Activated CD4-positive, alpha-beta T cell treated with anti-CD3 and anti-CD28 coated beads for 4 hours (primary cell): ENCODE results near the gene GYG2.

ENCODE experiments used
- DNase-seq, 2 donors: peaks; one replicate each; pipeline ENCODE4 v3.0.0-alpha.2; 2020

GYG2 gene

DNA sequence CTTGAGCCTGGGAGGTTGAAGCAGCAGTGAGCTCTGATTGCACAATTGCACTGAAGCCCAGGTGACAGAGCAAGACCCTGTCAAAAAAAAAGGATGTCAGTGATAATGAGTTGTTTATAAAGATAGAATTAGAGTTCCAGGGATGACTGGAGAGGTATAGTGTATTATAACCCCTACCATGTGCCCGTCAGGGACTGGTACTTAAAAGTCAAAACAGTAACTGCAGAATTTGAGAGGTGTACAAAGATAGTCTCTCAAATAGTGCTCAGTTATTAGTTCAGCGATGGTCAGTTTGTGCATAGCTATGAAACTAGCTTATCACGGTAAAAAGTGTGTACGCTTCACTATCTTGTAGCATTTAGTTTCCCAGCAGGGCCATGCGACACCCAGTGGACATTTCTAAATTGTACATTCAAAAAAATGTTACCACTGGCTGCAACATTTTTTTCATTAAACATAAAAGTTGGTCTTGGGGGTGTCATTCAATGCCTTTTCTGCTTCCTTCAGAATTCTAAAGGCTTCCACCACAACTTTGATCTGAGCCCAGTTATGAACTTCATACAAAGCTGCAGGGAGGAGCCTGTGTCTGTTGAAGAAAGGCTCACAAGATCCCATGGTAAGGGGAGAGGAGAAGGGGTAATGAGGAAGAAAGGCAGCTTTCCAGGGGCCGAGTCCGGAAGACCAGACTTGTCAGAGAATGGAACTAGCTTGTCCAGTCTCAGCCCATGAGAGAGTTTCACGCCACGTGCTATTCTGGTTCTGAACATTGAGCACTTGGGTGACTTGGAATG lies 9.2 kb upstream of the GYG2 start:
- no peak for DNase-seq

DNA sequence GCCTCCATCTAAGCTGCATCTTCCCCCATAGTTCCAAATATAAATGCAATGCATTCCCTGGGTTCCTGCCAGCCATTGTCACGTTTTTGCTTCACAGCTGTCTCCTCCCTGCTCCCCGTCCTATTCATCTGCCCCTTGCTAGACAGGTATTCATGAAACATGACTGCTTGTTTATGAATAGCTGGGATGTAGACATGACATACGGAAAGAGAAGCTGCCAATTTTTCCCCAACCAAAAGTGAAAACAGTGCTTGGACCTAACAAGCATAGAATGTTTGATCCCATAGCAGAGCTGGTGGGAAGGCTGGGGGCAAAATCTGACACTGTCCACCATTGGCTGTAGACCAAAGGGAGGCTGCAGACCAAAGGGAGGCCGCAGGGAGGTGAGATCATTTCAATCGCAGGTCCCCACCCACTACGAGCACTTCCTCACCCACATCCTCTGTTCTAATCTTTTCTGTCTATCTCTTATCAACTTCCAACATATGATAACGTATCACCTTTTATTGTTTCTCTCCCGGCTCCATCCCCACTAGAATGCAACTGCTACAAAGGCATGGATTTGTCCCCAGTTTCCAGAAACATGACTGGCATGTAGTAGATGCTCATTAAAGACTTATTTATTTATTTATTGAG lies 8.5 kb upstream of the GYG2 start:
- DNase-seq = no peak

DNA sequence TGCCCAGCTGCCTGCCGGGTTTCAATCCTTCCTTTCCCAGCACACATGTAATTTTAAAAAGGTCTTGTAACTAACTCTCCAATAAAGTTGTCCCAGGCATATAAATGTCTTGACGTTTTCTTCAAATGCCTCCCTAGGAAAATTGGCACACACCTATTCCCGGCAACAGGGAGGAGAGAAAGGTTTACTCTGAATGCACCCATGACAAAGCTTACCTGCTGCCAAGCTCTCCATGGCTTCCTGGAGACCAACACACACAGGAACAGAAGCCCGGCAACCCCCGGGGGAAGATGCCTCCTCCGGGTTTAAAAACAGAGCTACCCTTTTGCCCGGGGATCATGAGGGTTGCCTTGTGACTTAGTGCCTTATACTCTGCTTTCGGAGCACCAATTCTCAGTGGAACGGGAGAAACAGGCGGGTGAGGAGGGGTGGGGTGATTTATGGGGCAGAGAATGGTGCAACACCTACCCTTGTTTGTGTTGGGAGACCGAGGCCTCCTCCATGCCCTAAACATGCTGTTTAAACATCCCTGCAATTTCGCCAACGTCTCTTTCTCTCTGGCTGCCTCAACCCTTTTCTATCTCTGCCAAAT lies 4.8 kb upstream of the GYG2 start:
- DNase-seq = no peak

DNA sequence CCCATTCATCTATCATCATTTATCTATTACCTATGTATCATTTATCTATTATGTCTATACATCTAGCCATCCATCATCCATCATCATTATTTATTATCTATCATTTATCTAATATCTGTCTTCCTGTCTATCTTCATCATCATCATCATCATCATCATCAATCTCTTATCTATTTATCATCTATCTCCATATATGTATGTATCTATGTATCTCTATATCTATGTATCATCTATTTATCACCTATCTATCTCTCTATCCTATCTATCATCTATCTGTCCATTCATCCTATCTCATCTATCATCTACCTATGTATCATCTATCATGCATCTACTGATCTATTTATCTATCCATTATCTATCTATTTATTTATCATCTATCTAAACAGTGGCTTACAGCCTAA lies 3.8 kb upstream of the GYG2 start:
- no peak for DNase-seq

DNA sequence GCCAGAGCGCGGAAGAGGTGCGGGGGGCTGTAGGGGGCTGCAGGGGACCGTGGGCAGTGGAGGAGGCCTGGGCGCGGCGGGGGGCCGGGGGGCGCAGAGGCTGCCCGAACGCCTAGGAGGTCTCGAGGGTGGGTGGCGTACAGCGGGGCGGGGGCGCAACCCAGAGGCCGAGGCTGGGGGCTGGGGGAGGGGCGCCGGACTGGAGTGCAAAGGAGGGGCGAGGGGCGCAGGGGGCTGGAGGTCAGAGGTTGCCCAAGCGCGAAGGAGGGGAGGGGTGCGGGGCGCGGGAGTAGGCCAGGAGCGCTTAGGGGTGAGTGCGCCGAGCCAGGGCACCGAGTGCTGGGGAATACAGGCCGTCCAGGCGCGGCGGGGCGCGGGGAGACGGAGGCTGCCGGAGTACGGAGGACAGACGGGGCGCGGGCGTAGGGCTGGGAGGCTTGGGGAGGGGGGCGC lies 255 bp downstream of the GYG2 start:
- no peak for DNase-seq

DNA sequence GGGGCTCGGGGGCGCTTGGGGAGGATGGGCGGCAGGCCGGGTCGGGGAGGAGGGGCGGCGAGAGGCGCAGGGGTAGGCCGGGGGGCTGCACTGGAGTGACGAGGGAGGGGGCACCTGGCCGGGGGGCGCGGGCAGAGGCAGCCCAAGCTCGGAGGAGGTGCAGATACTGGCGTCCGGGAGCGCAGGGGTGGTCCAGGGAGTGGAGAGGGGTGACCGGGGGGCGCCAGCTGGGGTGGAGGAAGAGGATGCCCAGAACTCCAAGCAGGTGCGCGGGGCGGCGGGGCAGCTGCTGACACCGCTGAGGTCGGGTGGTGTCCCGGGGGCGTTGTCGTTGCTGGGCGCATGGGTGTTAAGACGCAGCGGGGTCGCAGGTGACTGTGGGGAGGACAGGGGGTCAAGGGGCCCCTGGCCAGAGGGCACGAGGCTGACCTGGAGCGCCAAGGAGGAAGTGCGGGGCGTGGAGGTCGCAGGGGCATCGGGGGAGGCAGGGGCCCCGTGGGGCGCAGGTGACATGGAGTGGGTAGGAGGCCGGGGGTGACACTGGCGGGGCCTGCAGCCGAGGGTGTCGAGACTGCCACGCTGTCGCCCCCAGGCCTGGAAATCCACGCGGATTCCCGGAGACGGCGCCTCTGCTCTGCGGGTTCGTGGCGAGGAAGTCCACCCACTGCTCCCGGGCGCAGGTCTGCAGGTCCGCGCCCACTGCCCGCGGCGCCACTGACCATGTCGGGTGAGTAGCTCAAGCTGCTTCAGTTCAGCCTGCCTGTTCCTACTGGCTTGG lies 928 bp downstream of the GYG2 start:
- no peak for DNase-seq

DNA sequence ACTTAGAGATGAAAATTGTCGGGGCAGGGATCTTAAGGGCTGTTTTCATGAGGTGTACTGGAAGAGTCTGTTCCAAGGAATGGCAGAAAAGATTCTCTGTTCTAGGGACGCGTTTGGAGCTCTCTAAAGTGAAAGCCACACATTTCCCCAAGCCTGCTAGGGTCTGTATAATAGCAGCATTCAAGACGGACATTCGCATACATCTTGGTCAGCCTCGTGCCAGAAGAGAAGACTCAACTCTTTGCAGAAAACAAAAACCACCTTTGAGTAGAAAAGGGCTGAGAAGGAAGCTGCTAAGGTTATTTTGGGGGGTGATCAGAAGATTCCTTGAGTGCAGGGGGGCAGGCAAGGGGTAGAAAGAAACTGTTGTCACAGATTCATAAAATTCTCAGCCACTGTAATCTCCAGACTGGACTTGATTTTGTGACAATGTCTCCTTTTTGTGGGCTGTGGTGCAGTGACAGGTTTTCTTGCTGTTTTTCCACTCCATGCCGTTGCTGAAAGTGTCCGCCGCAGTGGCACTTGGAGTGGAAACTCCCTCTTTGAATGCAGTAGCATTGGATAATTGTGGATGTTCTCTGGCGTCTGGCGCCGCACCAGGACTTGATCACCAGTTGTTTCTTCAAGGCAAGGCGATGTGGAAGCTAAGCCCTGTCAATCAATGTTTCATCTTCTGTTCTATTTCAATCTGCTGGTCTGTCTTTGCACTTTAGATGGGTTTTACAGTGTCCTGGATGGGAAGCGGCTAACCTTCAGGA lies 2.9 kb downstream of the GYG2 start:
- no peak for DNase-seq

DNA sequence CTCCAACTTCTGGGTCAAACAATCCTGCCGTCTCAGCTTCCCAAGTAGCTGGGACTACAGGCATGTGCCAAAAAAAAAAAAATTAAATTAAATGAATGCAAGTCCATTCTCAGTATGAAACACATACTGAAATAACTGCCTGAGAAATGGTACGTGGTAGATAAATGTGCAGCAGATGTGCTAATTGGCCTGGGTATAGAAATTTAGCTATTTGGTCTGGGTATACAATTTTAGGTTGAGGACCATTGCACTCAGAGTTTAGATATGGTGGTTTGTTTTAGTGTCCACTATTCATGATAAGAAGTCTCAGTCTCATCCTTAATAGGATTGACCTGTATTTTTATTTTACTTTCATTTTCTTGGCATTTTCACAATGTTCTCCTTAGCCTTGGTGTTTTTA lies 9.2 kb downstream of the GYG2 start:
- no peak for DNase-seq

DNA sequence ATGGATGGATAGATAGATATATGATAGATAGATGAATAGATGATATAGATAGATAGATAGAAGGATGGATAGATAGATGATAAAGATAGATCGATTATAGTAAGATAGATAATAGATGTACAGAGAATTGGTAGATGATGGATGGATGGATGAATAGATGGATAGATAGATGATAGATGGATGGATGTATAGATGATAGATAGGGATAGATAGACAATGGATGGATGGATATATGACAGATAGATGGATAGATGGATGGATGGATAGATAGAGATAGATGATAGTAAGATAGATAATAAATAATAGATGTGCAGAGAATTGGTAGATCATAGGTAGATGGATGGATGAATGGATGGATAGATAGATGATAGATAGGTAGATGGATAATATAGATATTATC lies 12.2 kb downstream of the GYG2 start:
- no peak for DNase-seq

DNA sequence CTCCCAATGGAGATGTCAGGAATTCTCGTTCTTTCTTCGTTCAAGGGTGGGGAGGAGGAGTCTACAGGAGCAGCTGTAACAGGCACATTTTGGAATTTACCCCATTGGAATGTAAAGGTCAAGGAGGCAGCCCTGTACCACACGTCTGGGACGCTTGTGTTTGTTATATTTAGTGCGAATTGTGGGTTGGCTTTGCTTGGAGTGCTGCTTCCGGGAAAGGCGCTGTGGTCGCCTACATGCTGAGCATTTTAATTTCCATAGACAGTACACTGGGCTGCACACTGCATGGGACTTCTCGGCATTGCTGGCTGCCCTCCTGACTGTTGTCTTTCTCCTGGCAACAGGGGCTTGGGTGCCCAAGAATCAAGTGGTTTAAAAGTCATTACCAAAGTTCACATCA lies 12.8 kb downstream of the GYG2 start:
- DNase-seq = no peak

DNA sequence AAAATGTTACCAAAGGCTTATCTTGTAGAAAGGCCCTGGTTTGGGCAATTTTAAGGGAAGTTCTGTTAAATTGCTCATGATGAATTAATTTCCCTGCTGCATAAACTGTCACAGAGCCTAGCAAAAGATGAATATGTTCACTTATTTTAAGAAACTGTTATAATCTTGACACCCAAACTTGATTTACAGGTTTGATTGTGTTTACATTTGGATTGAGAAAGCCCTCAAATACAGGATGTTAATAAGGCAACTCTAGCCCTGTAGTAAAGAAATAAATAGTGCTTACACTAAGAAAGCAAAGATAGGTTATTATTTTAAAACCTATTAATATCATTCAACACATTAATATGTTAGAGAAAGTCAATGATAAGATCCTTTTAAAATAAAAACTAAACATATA lies 18.3 kb downstream of the GYG2 start:
- DNase-seq = no peak

DNA sequence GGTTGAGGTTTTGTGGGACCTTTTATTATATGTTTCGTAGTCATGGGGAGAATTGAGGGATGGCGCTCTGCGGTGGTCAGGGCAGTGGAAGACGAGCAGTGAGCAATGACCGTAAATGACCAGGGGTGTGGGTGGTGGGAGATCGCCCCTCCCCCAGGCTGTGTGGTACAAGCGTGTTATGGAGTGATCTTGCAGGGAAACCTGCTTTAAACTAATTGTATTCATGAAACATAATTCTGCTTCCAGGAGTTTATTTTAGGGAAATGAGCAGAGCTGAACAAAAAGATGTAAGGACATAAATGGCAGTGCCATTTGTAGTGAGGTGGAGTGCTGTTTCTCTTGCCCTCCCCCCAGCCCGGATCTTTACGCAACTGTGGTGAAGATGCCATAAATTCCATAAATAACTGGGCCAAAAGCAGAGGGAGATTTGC lies 20.2 kb downstream of the GYG2 start:
- DNase-seq = no peak

DNA sequence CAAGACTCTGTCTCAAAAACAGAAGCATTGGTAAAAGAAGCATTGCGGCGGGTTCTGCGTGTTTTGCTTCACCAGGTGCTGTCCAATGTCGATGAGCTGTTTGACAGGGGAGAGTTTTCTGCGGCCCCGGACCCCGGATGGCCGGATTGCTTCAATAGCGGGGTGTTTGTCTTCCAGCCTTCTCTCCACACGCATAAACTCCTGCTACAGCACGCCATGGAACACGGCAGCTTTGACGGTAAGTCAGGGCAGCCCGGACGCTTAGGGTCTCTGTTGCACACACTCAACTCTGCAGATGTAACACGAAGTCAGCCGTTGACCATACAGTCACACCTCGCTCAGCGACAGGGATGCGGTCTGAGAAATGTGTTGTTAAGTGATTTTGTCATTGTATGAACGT lies 26.2 kb downstream of the GYG2 start:
- DNase-seq = no peak

DNA sequence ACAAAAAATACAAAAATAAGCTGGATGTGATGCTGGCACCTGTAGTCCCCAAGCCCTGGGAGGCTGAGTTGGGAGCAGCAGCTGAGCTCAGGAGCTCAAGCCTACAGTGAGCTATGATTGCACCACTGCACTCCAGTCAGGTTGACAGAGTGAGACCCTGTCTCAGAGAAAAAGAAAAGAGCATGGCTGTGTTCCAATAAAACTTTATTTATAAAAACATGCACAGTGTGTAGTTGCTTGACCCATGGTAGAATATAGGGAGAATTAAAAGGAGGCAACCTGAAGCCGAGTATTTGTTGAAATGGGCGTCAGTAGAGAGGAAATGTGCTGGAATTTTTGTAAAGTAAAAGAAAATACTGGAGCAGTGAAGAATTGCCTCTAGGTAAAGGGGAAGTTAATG lies 27.0 kb downstream of the GYG2 start:
- no peak for DNase-seq

DNA sequence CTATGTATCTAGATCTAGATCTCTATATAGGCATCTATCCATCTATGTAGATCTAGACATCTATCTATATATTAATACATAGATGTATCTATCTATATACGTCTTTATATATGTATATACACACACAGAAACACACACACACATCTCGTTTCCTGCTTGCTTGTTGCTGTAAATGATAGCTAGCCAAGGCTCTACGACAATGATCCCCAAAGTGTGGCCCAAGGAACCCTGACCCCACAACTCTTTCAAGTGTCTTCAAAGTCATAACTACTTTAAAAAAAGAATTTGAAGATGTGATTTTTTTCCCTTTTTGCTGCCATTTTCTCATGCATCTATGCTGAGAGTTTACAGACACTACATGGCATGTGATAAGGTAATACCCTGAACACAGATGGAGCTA lies 28.8 kb downstream of the GYG2 start:
- no peak for DNase-seq

DNA sequence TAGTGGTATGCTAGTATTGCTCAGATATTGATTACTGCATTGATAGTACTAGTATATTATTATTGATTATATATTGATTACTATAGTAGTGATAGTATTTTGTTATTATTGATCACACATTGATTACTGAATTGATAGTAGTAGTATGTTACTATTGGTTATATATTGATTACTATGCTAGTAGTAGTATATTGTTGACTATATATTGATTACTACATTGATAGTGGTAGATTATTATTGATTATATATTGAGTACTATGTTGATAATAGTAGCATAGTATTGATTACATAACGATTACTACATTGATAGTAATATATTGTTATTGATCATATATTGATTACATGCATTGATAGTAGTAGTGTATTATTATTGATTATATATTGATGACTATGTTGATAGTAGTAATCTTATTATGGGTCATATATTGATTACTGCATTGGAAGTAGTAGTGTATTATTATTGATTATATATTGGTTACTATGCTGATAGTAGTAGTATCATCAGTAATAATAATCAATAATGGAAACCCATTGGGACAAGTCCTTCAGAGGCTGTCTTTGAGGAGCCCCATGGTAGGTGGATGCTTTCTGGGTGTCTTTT lies 30.6 kb downstream of the GYG2 start:
- DNase-seq = no peak

DNA sequence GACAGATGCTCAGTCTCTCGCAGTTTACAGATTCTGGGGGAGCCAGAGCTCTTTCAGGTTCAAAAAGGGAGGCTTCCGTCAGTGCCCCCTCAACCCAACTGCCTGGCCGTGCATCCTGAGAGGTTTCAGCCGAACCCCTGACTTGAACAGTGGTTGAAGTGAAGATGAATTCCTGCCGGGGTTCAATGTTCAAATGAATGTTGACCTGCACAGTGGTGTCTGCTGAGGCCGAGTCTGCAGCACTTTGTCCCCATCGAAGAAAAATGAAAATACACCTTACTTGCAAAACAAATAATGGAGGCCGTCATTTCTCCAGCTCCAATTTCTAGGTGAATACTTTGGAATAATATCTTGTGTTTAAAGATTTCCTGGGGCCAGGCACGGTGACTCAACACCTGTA lies 33.7 kb downstream of the GYG2 start:
- DNase-seq = no peak

DNA sequence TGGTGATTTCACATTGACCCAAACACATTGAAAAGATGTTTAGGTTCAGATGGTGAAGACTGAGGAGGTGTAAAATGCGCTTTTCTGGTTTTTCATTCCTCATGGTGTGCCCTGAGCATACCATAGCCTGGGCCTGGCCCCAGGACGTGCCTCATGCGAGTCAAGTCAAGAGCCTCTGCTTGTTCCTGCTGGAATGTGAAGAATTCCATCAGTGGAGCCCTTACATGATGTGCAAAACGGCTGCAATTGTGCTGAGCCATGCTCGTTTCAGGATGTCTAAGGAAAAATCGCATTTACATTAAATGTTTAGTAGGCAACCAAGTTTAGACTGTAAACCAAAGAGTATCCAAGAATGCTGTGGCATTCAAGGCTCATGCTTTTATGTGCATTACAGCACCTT lies 34.9 kb downstream of the GYG2 start:
- DNase-seq = no peak

DNA sequence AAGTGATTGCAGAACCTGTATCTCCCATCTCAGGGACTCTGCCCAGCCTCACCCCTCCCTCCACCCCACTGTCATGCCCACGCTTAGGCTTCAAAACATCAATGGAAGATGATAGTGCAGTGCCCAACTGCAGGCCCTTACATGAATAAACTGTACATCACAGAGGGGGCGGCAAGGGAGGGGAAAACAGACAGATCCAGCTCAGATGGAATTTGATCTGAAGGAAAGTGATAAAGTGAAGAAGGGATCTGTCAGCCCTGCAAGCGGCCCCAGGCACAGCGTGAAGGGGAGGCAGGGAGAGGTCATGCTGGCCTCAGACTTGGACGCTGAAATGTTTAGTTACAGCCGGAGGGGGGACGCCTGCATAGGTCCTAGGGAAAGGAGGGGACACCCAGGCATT lies 38.5 kb downstream of the GYG2 start:
- no peak for DNase-seq

DNA sequence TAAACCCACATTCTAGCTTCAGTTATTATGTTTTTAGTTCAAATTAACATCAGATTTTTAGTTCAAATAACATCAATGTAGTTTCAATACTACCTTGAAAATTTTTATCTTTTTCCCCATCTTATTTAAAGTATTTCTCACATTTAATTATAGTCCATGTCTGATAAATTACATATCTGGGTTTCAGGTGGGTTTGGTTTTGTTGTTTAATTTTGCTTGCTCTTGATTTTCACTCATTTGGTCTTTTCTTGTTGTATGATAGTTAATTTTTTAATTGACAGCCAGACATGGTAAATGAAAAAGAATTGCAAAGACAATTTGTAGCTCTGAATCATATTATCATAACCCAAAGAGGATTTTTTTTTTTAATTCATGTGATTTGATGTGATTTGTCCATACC lies 41.9 kb downstream of the GYG2 start:
- no peak for DNase-seq

DNA sequence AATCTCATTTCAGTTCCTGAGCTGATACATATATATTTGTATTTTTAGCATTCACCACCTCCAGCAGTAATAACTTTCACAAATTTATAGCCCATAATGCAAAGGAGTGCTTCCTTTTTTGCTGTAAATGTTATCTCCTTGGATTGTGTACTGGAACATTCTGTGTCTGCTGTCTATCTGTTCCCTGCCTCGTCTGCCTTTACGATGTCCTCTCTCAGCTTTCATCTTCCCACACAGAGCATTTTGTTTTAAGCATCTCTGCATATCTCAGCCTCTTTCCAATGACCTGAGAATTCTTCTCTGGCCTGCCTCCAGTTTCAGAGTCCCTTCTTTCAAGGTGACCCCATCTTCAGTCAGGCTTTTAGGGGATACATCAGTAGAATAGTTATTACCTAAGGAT lies 43.1 kb downstream of the GYG2 start:
- DNase-seq = no peak

DNA sequence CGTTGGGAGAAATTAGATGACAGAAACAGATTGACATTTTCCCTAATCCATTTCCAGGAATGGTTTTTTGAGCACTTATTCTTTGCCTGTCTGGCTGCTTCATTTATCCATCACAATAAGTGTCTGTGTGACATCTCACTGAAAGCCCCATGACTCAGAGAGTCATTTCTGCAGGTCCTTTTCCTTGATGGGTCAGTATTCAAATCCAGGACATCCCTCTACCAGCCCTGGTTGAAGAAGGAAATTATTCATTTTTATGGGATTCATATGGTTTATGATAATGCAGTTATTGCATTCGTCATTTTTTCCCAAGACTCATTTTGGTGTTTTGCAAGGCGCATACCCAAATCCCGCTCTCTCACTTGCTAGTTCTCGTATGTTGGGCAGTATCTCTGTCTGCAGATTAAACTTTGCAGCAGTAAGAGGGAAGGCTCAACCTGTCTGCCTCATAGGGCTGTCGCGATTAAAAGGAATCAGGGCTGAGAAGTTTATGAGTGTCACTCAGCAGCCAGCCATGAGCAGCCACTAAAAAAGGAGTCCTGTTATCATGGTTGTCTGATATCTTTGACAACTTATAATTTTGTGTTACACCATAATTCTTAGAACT lies 44.0 kb downstream of the GYG2 start:
- DNase-seq = no peak
